NCI-H1092 treated with DMSO at 0.1 percent for 48 hours (cell line): ENCODE measurements around the gene BCL11B.

Experiments used
- DNase-seq: peaks from one replicate; lab custom pipeline; 2025; lab: John Stamatoyannopoulos, UW

BCL11B gene

GRCh38 chr14:99271951-99272631 is at the start of gene BCL11B:
BCL11B (minus strand) TSS chr14:99272197; CDS start chr14:99271218, 979 bp downstream.
- peak; percentile 97 for DNase-seq

DNA sequence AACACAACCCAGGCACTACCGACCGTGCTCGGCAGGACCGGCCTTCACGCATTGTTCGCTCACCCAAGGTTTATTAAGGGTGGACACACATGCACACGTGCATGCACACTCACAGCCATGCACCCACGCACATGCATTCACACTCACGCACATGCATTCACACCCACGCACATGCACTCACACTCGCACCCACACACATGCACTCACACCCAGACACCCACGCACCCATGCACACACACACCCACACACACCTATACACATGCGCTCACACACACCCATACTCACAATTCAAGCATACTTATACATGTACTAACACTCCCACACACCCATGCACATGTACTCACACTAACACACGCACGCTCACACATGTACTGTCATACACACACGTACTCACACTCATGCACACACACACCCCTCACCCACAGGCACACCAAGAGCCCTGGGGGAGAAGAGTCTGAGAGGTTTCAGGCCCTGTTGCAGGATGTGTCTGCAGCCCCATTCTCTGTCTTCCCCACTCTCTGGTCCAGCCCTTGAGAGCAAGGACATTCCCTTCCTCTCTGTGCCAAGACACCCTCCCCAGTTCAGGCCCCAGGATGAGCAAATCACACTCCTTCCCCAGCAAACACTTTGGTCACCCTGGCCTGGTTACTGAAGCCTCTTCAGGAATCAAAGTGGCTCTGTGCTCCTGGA is 49.4 kb upstream of the BCL11B start:
- no peak for DNase-seq

DNA sequence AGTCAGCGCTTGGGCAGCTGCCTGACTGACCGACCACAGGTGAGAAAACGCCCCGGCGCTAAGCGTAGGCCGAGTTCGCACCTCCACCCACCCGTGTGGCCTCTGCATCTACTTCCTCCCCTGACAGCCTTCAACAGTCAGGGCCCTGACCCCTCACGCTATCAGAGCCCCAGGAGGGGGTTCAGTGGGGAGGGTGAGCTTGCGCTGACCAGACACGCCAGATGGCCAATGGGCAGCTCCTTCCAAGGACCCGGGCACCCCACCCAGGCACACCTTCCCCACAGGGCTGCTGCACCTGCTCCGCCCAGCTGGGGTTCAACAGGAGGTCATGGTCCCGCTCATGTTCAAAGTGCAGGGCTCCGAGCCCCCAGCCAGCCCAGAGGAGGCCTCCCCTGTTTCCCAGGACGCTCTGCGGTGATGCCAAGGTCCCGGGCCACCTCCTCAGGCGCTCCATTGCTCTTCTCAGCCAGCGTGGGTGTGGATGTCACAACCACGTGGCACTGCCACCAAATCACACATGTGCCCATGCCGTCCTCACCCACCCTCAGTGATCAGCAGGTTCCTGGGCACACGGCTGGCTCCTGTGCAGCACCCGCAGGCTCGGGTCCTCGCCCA is 48.7 kb upstream of the BCL11B start:
- DNase-seq: no peak

- peak; percentile 66 for DNase-seq
Measured at GRCh38 chr14:99320105-99320572, 48.1 kb upstream of the BCL11B start.

GRCh38 chr14:99318959-99319295 is 46.9 kb upstream of the BCL11B start:
- DNase-seq: no peak

GRCh38 chr14:99318091-99318958 is 46.3 kb upstream of the BCL11B start:
- DNase-seq: peak; percentile 8

GRCh38 chr14:99317231-99318090 is 45.5 kb upstream of the BCL11B start:
- no peak for DNase-seq

DNA sequence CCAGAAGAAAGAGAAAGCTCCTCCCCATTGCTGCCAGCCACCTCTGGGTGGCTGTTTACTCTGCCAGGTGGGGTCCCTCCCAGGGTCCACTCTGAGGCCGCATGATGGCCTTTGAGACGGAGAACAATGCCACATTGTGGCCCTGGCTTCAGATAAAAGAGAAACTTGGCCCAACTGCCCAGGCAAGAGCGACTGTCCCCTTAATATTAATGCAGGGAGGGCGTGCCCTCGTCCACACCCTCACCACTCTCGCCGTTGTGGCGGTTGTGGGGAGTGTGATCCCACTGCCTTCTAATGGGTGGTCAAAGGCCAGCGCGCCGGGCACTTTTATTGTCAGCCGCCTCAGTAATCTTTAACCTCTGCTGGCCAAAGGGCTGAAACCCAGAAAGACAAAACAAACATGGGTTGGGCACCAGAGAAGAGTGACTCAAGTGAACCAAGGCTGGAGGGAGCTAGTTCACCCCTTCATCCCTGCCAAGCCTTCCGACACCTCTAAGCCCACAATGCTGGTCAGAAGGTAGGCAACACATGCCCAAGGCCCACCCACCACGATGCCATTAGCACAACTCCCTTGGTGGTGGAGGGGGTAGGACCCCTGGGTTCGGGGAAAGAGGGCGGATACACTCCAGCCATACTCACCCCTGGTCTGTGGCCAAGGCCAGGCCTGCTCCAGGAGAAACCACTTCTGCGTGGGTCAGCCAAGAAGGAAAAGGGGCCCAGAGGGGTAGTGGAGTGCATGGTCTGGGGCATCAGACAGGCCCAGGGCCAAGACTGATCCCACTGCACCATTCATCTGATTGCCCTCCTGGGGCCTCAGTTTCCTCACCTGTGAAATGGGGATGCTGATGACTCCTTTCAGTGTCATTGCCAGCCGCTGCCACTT is 44.5 kb upstream of the BCL11B start:
- no peak for DNase-seq

GRCh38 chr14:99315197-99315596 is 43.2 kb upstream of the BCL11B start:
- DNase-seq: no peak

DNA sequence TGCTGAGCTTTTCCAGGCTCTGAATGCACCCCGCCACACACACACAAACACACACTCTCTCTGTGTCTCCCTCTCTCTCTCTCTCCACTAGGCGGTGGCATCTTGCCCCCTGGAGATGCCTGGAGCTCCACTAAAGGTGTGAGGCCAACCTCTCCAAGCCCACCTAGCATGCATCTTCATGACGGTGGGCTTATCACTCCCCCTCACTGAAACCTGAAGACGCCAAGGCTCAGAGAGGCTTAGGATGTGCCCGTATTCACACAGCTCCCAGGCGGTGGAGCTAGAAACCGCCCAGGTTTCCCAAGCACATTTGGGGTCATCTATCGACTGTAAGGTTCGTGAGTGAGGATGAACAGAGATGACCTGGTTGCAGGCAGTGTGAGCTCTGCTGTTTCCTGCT is 42.6 kb upstream of the BCL11B start:
- DNase-seq: no peak

DNA sequence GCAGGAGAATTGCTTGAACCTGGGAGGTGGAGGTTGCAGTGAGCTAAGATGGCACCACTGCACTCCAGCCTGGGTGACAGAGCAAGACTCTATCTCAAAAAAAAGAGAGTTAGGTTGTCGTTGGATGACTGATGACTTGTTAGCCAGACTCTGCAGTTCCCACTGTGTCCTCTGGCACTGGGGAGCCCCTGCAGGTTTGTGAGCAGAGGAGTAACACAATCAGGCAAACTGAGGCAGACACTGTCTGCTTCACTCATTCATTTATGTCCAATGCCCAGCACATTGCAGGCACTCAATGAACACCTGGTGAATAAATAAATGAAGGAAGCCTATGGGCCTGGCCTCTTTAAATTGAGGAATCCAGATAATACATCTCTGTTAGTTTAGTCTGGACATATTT is 41.2 kb upstream of the BCL11B start:
- DNase-seq: no peak

GRCh38 chr14:99312106-99312505 is 40.1 kb upstream of the BCL11B start:
- no peak for DNase-seq

DNA sequence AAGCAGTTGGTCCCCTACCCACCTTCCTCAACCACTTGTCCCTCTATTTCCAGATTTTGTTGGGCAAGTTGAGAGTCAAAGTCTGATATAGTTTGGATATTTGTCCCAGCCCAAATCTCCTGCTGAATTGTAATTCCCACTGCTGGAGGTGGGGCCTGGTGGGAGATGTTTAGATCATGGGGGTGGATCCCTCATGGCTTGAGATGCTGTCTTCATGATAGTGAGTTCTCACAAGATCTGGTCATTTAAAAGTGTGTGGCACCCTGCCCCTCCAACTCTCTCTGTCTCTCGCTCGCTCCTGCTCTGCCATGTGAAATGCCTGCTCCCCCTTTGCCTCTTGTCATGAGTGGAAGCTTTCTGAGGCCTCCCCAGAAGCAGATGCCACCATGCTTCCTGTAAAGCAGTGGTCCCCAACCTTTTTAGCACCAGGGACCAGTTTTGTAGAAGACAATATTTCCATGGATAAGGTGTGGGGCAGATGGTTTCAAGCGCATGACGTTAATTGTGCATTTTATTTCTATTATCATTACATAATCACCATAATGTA is 37.3 kb upstream of the BCL11B start:
- DNase-seq: no peak

DNA sequence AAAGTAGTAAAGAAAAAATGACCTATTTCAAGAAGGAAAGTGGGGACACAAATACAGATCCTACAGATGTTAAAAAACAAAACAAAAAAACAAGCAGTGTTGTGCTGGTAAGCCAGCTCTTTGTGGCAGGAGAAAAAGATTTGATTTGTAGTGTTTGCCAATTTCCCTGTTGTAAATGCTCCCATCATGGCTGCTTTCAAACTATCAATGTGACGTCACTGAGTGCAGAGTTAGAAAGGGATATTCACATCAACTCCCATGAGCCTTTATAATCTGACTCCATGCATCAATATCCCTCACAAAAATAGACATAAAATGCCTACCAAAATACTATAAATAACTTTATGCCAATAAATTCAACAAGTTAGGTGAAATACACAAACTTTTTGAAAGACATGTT is 32.2 kb upstream of the BCL11B start:
- no peak for DNase-seq

- DNase-seq: no peak
Measured at GRCh38 chr14:99300190-99300589, 28.2 kb upstream of the BCL11B start.

DNA sequence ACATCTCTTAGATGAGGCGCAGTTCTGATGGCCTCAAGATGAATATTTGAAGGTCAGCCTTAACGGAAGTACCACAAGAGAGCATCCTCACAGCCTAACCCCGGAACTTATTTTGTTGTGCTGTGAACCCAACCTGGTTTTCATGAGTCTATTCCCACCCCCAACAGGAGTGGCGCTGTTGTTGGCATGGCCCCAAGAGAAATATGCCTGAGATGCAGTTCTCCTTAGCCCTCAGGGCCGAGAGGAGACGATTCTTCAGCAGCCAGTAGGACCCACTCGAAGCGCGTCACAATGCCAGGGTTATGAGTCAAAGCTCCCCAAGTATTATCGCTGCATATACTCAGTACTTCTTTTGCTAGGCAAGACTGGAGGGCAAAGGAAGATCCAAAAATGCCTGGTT is 24.5 kb upstream of the BCL11B start:
- DNase-seq: no peak

GRCh38 chr14:99289394-99290189 is 17.6 kb upstream of the BCL11B start:
- DNase-seq: no peak

- DNase-seq: no peak
Measured at GRCh38 chr14:99288948-99289347, 17.0 kb upstream of the BCL11B start.

DNA sequence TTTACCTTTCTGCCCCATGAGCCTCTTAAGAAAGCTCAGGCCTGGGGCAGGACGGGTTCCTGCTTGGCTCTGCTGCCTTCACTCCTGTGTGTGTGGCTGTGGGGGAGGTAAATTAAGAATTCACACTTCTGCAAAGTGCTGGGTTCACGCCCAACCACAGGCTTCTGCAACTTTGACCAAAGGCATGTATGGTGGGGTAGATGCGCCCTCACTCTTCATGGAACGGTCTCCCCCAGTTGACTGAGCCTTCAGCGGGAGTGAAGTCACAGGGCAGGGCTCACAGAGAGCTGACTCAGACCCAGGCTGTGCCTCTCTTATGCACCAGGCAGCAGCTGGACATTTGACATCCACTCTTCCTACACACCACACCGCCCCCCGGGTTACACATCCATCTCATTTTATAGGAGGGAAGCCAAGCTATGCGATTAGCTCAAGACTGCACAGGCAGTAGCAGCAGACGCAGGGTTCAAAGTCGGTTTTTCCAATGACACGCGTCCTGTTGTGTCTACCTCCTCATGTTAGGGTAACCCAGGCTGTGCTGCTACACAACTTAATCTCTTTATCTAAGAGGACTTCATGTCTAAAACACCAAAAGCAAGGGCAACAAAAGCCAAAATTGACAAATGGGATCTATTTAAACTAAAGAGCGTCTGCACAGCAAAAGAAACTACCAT is 15.4 kb upstream of the BCL11B start:
- DNase-seq: no peak
